GM18498 (cell line): ENCODE data around the gene PEX12.
"Not testable (repeated sequence)": the region's sequence is repeated elsewhere in the genome, so short reads cannot be mapped to it uniquely, and the experiment has no call there.

Experiments used
- ATAC-seq: cut with Tn5 transposase; IDR thresholded peaks from one replicate; pipeline ENCODE4 v1.9.1; 2021; ENCODE audit warnings: mild to moderate bottlenecking, moderate library complexity; ENCODE audit not compliant: unreplicated experiment

The PEX12 gene

GRCh38 chr17:35578929-35579432 is 610 bp upstream of the PEX12 start:
- no peak for ATAC-seq

GRCh38 chr17:35577830-35578196 is 558 bp downstream of the PEX12 start:
- no peak for ATAC-seq

DNA sequence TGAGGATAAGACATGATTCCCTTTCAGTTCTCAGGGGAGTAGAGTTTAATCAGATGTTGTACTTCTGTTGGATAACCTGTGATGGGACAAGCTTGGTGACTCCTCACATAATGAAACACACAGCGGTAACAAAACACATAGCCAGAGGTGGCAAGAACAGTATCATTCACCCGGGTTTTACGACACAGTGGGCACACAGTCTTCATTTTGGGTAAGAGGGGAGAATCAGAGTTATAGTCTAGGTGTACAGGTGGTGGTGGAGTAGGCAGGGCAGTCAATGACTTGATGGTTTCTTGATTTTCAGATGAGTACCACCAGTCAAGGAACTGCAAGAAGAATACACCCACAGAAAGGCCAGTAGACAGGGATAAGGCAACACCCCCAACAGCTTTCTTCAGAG is 2.6 kb downstream of the PEX12 start:
- no peak for ATAC-seq

DNA sequence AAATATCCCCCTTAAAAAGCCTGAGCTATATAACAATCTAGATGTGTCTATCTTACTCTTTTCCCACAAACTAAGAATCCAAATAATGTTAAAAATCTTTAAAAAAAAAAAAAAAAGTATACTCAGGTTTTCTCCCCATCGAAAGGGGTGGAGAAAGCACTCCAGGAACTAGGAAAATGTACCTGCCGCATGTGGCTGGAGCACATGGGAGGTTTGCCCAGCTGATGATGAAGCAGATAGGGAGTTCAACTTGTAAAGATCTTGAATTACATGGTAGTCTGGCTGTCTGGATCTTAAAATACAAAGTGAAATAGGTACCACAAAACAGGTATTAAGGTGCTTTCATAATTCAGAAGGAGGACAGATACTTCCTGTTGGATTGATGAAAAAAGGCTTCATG is 9.0 kb downstream of the PEX12 start:
- ATAC-seq: no peak

DNA sequence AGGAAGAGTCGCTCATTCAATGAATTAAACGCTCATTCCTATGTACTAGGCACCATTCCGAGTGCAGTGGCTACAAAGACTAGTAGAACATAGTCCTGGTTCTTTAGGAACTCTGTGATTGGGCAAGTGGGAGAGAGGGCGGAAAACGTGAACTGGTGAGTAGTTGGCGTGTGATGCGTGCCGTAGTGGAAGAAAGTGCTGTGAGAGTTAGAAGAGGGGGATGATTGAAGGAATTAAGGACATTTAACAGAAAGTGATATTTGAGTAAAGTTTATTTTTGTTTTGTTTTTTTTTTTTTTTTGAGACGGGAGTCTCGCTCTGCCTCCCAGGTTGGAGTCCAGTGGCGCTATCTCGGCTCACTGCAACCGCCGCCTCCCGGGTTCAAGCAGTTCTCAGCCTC is 9.8 kb downstream of the PEX12 start:
- ATAC-seq: no peak

DNA sequence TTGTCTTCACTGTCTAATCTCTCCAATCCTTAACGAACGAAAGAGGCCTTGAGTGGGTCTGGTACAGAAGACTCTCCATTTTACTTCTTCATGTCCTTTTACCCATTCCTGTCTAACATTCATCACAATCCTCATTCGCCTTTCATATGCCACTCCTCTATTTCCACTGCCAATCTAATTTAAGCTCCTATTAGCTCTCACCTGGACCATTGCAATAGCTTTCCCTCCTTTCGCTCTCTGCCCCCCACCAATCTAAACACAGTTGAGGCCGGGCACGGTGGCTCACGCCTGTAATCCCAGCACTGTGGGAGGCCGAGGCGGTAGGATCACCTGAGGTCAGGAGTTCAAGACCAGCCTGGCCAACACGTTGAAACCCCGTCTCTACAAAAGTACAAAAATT is 11.4 kb downstream of the PEX12 start:
- ATAC-seq: no peak

DNA sequence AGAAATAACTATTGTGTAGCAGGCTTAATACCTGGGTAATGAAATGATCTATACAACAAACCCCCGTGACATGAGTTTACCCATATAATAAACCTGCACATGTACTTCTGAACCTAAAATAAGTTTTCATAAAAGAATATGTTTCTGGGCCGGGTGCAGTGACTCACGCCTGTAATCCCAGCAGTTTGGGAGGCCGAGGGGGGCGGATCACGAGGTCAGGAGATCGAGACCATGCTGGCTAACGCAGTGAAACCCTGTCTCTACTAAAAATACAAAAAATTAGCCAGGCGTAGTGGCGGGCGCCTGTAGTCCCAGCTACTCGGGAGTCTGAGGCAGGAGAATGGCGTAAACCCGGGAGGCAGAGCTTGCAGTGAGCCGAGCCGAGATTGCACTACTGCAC is 15.2 kb downstream of the PEX12 start:
- not testable (repeated sequence) for ATAC-seq

GRCh38 chr17:35560703-35561102 is 17.7 kb downstream of the PEX12 start, which contains the start of gene SLFN14:
Gene SLFN14, minus strand, starts transcription at chr17:35560819. Its CDS starts 2,757 bp downstream, at chr17:35558062.
- no peak for ATAC-seq

DNA sequence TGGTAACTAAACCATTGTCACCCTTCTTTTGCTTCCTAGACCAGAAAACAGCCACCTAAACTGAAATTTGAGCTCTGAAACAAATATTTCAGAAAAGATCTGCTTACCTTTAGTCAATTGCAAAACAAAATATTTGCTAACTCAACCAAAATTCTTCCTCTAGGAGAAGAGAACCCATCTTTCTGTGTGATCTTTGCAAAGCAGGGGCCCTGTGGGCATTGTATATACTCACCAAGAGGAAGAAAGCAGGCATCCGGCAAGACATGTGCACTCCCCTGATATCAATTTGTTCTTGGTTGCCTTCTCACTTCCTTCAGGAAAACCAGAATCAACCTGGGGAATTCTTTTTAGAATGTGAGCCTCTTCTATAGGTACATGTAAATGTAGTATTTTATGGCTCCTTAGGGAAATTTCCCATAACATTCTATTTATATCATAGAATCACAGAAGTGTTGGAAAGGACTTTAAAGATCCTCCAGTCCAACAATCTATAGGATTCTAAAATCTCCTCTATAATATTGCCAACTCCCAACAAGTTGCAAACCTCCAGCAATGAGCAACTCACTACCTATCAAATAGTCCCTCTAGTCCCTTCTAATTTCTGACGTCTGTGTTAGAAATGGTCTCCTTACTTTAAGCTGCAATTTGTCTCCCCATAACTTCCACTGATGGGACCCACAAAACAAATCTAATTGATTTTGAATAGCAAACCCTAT is 18.7 kb downstream of the PEX12 start:
- ATAC-seq: no peak

DNA sequence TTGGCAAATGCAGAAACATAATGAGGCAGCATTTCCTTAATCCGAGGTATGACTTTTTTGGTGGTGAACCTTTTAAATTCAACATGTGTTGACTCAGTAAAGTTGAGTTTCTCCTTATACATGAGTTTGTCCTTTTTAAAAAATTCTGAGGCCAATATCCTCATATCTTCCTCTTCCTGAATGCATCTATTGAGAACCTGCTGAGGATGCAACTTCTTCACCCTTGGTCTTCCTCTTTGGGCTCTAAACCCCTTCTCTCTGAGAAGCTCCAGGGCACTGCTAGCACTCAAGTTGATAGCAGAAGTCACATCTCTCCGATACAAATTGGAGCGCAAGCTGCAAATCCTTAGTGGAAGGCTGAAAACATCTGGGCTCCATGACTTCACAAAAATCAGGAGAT is 21.0 kb downstream of the PEX12 start:
- ATAC-seq: no peak

GRCh38 chr17:35555691-35556090 is 22.7 kb downstream of the PEX12 start:
- no peak for ATAC-seq

GRCh38 chr17:35554668-35555067 is 23.7 kb downstream of the PEX12 start:
- ATAC-seq: no peak

DNA sequence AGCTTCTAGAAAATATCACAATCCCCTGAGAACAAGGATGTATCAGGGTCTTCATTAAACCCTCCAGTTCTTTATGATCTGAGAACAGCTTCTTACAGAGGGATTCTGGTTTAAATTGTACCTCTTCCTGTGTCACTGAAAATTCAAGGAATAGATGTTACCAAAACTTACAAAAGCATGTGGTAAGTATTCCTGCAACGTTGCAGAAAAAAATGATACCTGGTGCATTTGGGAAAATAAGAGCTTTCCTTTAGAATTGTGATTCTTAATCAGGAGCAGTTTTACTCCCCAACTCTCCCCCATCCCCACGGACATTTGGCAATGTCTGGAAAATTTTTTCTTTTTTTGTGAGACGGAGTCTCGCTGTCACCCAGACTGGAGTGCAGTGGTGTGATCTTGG is 25.1 kb downstream of the PEX12 start:
- no peak for ATAC-seq

- ATAC-seq: no peak
Observed at GRCh38 chr17:35548978-35549377, 29.4 kb downstream of the PEX12 start.

DNA sequence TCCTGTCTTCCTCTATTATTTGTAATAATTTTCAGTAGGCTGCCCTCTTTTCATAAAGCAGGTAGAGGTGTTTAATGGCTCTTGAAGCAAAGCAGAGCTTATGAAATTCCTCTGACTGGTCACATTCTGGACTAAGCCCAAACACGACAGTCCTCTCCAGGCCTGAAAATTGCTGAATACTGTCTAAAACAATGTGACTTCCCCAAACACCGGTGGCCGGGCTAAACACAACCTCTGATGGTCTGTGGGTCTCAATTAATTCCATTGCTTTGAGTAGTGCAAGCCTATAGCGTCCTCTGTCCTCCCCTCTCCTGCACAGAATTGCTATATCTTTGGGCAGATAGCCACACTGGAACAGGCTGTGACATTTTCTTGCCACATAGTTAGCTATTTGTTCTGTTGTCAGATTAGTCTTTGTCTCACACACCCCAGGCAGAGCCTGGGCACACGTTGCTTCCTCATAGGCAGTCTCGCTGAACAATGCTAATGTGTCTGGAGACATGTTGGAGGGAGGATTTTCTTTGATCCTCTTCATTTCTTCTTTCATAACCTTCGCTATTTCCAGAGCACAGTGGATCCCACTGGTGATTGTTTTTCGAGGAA is 30.1 kb downstream of the PEX12 start:
- no peak for ATAC-seq

DNA sequence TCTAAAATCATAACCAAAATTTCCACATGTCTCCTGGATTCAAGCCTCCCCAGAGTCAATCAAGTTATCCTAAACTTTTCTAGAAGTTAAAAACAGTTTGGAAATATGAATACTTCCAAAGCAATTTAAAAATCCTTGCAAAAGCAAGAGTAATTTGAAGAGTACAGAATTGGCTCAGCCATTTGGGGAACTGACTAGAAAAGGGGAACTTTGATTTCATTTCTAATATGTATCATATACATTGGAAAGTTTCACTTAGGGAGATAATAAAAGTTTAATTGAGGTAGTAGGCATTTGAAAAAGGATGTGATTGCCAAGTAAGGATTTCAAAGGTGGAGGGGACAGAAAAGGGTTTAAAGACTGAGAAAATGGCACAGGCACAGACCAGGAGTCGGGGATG is 31.9 kb downstream of the PEX12 start:
- ATAC-seq: no peak

- ATAC-seq: no peak
Observed at GRCh38 chr17:35545150-35545549, 33.2 kb downstream of the PEX12 start.

DNA sequence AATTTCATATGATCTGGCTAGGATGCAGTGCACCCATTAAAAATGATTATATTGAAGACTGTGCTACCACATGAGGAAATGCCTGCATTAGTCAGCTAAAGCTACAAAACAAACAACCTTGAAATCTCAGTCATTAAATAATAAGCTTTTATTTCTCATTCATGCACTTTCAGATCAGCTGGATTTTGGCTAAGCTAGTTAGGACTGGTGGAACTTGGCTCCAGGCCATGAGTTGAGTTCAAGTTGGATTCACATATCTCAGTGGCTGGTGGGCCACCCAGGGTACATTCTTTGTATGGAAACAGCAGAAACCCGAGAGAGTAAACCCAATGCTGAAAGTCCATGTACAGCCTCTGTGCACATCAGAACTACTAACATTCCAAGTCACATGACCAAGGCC is 34.5 kb downstream of the PEX12 start:
- no peak for ATAC-seq

DNA sequence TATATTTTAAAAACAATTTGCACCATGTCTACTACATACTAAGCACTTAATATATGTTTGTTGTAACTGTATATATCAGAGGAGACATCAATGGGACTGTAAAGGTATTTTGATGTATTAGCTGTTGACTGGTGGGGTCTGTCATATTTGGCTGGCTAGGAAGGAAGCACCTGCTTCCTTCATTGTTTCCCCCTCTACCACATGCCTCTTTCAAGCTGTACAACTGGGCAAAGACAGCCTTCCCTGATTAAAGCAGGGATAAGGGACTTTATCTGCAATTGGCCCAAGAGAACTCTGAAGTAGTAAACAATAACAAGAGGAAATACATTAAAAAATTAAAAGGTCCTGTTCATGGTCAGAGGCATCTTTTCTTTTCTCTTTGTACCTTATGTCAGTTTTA is 35.4 kb downstream of the PEX12 start:
- no peak for ATAC-seq

GRCh38 chr17:35541434-35541833 is 36.9 kb downstream of the PEX12 start:
- ATAC-seq: no peak

DNA sequence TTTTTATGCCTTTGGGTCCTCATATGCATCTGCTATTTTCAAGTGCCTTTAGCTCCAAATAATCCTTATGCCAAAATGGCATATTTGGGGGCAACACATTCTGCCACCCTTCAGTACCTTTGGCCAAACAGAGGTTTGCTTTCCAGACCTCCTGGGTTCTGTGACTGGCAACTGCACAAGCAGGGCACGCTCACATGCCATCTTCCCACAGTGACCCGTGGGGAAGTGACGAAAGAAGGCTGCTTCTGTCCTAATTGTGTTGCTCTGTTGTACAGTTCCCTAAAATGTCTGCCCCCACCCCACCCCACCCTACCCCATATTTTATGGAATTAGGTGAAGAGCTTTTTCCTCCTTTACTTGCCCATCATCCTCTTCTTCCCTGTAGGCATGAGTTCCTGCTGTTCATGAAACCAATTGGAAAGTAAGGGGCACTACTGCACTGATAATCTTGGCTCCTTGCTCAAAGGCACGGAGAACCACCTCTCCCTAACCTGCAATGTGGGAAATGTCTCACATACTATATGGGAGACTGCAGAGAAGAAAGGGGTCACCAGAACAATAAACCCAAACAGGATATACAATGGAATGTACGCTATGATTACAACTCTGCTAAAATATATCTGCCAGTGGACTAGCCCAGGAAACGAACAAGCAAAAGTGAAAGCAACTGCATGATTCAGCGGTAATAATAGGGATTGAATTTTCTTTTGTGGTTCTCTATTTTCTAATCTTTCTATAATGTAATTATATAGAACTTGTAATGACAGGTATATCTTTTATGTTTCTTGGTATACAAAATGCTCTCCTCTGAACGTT is 37.6 kb downstream of the PEX12 start:
- ATAC-seq: no peak

DNA sequence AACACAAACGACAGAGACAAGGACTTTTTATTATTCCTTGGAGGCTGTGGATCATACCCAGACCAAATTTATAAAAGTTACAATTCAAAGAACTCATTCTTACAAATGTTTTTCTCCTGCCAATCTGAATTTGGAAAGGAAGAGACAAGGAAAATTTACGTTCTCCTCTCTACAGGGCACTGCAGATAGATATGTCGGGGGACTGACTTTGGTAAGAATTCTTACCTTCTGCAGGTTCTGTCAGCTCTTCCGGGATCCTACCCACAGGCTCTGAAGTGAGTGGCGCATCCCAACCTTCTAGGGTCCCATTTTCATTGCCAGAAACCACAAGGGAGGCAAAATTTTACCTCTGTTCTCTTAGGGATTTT is 38.7 kb downstream of the PEX12 start:
- no peak for ATAC-seq
